Measurements from ENCODE around the gene UCN2.
"Not testable (repeated sequence)": the region's sequence is repeated elsewhere in the genome, so short reads cannot be mapped to it uniquely, and the experiment has no call there.

Gene UCN2

GRCh38 chr3:48560648-48561018 is 2.9 kb downstream of the UCN2 start:
- DNase-seq, result no peak

GRCh38 chr3:48558493-48559134 is 5.0 kb downstream of the UCN2 start:
- no peak for DNase-seq

GRCh38 chr3:48556796-48557626 is 6.6 kb downstream of the UCN2 start, which contains the start of gene PFKFB4:
PFKFB4 (minus strand) TSS chr3:48556803; CDS start chr3:48556777, 26 bp downstream.
- peak; percentile 96 for DNase-seq

- DNase-seq, result no peak
Measured at GRCh38 chr3:48555949-48556795, 7.4 kb downstream of the UCN2 start.

- DNase-seq, result no peak
Measured at GRCh38 chr3:48555231-48555948, 8.2 kb downstream of the UCN2 start.

GRCh38 chr3:48553886-48554845 is 9.4 kb downstream of the UCN2 start:
- DNase-seq, result no peak

- no peak for DNase-seq
Measured at GRCh38 chr3:48553361-48553760, 10.2 kb downstream of the UCN2 start.

- no peak for DNase-seq
Measured at GRCh38 chr3:48552111-48552951, 11.2 kb downstream of the UCN2 start.

GRCh38 chr3:48551651-48552050 is 11.9 kb downstream of the UCN2 start:
- DNase-seq, result not testable (repeated sequence)

- DNase-seq, result peak; percentile 30
Measured at GRCh38 chr3:48548729-48549705, 14.6 kb downstream of the UCN2 start.

GRCh38 chr3:48548126-48548525 is 15.5 kb downstream of the UCN2 start:
- no peak for DNase-seq

- no peak for DNase-seq
Measured at GRCh38 chr3:48546203-48546829, 17.3 kb downstream of the UCN2 start.

GRCh38 chr3:48544141-48544540 is 19.4 kb downstream of the UCN2 start:
- DNase-seq, result no peak

- no peak for DNase-seq
Measured at GRCh38 chr3:48543271-48543866, 20.2 kb downstream of the UCN2 start.

- DNase-seq, result no peak
Measured at GRCh38 chr3:48538451-48538850, 25.1 kb downstream of the UCN2 start.

GRCh38 chr3:48536785-48537184 is 26.8 kb downstream of the UCN2 start:
- no peak for DNase-seq

- DNase-seq, result no peak
Measured at GRCh38 chr3:48536116-48536515, 27.5 kb downstream of the UCN2 start.

- no peak for DNase-seq
Measured at GRCh38 chr3:48535578-48535977, 28.0 kb downstream of the UCN2 start.

All from NCI-H2029 (cell line).